NCI-H82 (cell line): ENCODE data around the gene SLC24A3.
A peak's percentile ranks its signal among the peaks of the same experiment; 100 is the strongest.

Experiments used
- DNase-seq: peaks from one replicate; lab custom pipeline; 2025; lab: John Stamatoyannopoulos, UW

Gene SLC24A3

GRCh38 chr20:19598117-19598850, 385.8 kb downstream of the SLC24A3 start:
- peak; percentile 52 for DNase-seq

GRCh38 chr20:19599200-19599599, 386.8 kb downstream of the SLC24A3 start:
- no peak for DNase-seq

GRCh38 chr20:19600042-19600441, 387.6 kb downstream of the SLC24A3 start:
- no peak for DNase-seq

- DNase-seq, result no peak
These were observed 388.8 kb downstream of the SLC24A3 start for GRCh38 chr20:19601126-19601810.

- DNase-seq, result peak; percentile 15
These were observed 390.4 kb downstream of the SLC24A3 start for GRCh38 chr20:19602675-19603375.

- DNase-seq, result no peak
These were observed 390.9 kb downstream of the SLC24A3 start for GRCh38 chr20:19603376-19603750.

GRCh38 chr20:19605786-19606485, 393.5 kb downstream of the SLC24A3 start:
- DNase-seq, result no peak

GRCh38 chr20:19609642-19610223, 397.3 kb downstream of the SLC24A3 start:
- no peak for DNase-seq

GRCh38 chr20:19615629-19616028, 403.2 kb downstream of the SLC24A3 start:
- DNase-seq, result no peak

- no peak for DNase-seq
These were observed 403.6 kb downstream of the SLC24A3 start for GRCh38 chr20:19616081-19616480.

GRCh38 chr20:19616620-19617019, 404.2 kb downstream of the SLC24A3 start:
- no peak for DNase-seq

GRCh38 chr20:19617256-19617655, 404.8 kb downstream of the SLC24A3 start:
- DNase-seq, result no peak

GRCh38 chr20:19618711-19619110, 406.3 kb downstream of the SLC24A3 start:
- DNase-seq, result no peak

- DNase-seq, result no peak
These were observed 407.5 kb downstream of the SLC24A3 start for GRCh38 chr20:19619904-19620430.

GRCh38 chr20:19620446-19620845, 408.0 kb downstream of the SLC24A3 start:
- no peak for DNase-seq

- DNase-seq, result no peak
These were observed 408.6 kb downstream of the SLC24A3 start for GRCh38 chr20:19621072-19621471.

- no peak for DNase-seq
These were observed 412.0 kb downstream of the SLC24A3 start for GRCh38 chr20:19624221-19624965.

GRCh38 chr20:19625426-19625825, 413.0 kb downstream of the SLC24A3 start:
- DNase-seq, result no peak

GRCh38 chr20:19626896-19627295, 414.5 kb downstream of the SLC24A3 start:
- no peak for DNase-seq

GRCh38 chr20:19628570-19629134, 416.2 kb downstream of the SLC24A3 start:
- peak; percentile 87 for DNase-seq

- no peak for DNase-seq
These were observed 419.0 kb downstream of the SLC24A3 start for GRCh38 chr20:19631410-19631809.
